GM08714 (cell line): ENCODE data around the gene KCNIP3.

ENCODE experiments used
- H3K4me3 ChIP-seq: fragments of 200-500 bp; sonication (Bioruptor generic); 2 replicates; pipeline ENCODE4 v1.5.1; 2014; ENCODE audit warnings: mild to moderate bottlenecking, low read length, inconsistent platforms
- ZNF274 ChIP-seq: IDR thresholded peaks from 2 replicates; pipeline ENCODE4 v1.6.1; 2012; ENCODE audit warnings: mild to moderate bottlenecking, low read depth, low read length

Gene KCNIP3

DNA sequence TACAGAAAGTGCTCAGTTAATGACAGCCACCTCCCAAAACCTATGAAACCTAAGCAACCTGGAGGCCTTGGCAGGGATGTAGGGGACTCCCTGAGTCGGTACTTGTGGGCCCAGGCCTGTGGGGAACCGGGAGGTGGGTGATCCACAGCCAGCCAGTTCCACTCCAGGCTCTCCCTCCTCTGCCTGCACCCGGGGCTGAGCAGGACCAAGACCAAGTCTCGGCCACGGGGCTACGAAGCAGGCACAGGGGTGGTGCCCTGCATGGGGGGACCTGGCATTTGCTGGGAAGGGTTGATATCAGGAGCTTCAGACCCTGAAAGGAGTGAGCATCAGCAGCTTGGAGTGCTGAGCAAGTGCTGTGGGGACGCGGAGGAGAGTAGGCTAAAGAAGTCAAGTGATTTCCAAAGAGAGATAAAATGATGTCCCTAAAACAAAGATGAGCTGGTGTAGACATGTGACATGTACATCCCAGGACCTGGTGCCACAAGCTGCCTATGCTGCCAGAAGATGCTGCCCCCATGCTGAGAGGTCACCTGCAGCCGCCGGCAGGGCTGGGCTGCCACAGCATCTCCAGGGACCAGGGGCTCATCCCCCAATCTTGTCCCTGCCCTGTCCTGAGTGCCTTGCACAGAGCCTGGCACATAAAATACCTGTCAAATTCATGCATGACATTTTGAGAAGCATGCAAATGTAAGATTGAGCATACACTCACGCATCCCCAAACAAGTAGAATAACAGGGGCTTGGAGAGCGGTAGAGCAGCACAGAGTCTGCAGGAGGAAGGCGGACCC, 21.5 kb downstream of the KCNIP3 start:
- no peak overlapping the region for H3K4me3 ChIP-seq
- TF ChIP-seq ZNF274: no peak

- no peak for TF ChIP-seq ZNF274
- H3K4me3 ChIP-seq: no peak overlapping the region
Measured at GRCh38 chr2:95319481-95320343, 22.6 kb downstream of the KCNIP3 start.

DNA sequence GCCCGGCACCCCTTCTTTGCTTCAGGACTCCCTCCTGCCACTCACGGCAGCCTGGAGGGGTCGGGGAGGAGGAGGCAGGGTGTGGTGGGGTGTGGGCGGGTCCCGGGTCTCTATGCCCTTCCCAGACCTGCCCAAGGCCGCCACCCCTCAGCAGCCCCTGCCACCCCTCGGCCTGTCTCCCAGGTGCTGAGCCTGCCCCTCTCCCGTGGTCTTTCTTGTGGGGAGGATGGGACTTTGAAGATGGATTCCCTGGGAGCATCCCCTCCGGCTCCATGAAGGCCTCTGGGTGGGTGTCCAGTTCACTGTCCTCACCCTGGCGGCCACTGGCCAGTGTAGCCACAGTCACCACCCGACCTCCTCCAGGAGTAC, 23.2 kb downstream of the KCNIP3 start:
- no peak for TF ChIP-seq ZNF274
- H3K4me3 ChIP-seq: no peak overlapping the region

GRCh38 chr2:95320986-95321767, 24.0 kb downstream of the KCNIP3 start:
- H3K4me3 ChIP-seq: no peak overlapping the region
- TF ChIP-seq ZNF274: no peak

GRCh38 chr2:95323347-95324155, 26.4 kb downstream of the KCNIP3 start:
- TF ChIP-seq ZNF274: no peak
- no peak overlapping the region for H3K4me3 ChIP-seq

DNA sequence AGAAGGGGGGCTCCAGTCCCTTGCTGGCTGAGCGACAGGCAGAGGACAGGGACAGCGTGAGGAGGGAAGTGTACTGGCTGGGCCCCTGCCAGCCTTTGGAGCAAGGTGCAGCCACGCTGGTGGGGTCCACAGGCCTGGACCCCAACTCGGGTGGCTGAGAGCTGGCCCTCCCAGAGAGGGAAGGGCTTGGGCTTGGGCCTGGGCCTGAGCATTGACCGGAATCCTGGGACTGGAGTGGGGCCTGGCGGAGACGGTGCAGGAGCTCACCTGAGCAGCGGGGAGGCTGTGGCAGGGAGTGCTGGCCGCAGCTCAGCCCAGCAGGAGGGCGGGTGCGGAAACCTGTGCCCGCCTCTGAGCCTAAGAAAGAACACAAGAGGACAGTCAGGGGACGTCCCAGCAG, 27.9 kb downstream of the KCNIP3 start:
- H3K4me3 ChIP-seq: no peak overlapping the region
- TF ChIP-seq ZNF274: no peak

DNA sequence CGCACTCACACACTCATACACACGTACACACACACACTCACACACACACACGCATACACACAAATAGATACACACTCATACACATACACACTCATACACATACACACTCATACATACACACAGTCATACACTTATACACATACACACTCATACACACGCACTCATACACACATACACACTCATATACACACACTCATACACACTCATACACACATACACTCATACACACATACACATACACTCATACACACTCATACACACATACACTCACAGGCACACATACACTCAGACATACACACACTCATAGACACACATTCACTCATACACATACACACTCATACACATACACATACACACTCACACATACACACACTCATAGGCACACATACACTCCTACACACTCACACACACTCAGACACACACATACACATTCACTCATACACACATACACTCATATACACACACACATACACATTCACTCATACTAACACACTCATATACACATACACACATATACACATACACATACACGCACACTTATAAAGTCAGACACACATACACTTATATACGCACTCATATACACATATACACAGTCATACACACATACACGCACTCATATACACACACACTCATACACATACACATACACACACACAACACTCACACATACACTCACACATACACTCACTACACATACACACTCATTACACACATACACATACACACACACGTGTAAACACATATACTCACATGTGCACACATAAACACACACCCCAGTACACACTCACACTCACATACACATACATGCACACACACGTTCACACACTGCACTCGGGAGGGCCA, 28.7 kb downstream of the KCNIP3 start:
- no peak overlapping the region for H3K4me3 ChIP-seq
- no peak for TF ChIP-seq ZNF274

DNA sequence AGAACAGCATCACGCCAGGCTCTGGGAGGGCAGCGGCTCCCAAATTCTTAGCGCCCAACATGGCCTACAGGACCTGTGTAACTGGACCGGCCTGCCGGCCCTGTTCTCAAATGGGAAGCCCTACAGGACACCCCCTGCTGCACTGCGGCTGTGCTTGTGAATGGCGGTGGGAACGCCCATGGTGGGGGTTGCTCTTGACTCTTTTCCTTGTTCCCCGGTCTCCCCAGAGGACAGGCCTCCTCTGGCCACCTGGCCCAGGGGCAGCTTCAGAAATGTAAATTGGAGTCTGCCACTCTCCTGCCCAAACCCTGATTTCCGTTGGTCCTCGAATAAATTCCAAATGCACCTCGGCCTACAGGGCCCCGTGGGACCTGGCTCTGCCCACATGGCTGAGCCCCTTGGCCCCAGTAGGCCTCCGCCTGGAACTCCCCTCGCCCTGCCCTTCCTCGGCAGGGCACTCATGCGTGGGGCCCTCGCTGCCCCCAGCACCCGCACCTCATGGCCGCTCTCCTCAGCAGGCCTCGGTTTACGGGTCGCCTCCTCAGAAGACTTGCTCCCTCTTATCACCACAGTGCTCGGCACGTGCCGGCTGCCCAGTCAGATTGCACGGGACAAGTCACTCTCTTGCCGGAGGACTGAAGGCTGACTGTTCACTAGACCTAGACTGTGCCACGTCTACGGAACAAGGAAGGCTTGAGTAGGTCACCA, 29.4 kb downstream of the KCNIP3 start:
- no peak overlapping the region for H3K4me3 ChIP-seq
- TF ChIP-seq ZNF274: no peak

- no peak overlapping the region for H3K4me3 ChIP-seq
- no peak for TF ChIP-seq ZNF274
Measured at GRCh38 chr2:95327861-95328260, 30.7 kb downstream of the KCNIP3 start.

DNA sequence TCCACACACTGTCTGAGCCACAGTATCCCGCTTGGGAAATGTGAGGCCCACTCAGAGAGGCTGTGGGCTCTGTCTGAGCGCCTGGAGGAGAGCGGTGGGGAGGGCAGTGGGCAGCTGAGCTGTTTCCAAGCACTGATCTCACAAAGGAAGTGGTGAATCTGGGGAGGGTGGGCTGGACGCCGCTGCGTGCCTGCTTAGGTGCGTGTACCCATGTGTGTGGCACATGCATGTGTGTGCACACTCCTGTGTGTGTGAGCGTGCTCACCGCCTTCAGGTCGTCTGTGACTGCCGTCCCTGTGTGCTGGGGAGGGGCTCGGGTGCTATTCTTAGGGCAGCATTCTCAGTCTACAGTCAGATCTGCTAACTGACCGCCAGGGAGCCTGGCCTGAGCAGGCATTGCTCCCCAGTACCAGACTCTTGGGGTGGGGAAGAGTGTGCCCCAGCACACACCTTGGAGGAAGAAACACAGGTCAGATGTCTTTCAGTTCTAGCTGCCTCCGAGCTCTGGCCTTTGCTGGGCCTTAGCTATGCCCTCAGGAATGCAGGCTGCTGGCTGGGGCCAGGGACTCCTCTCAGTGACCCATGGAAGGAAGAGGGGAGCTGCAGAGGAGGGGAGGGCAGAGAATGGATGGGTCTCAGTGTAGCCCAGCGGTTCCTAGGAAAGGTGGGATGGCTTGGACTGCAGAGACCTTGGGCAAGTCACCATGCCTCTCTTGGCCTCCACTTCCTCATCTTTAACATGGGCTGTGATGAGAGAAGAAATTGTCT, 31.4 kb downstream of the KCNIP3 start:
- no peak for TF ChIP-seq ZNF274
- H3K4me3 ChIP-seq: no peak overlapping the region

GRCh38 chr2:95329401-95329800, 32.3 kb downstream of the KCNIP3 start:
- no peak for TF ChIP-seq ZNF274

More at GRCh38 chr2:95329401-95329800, 32.3 kb downstream of the KCNIP3 start:
- no peak overlapping the region for H3K4me3 ChIP-seq
